Neural cell (in vitro differentiated cells): ENCODE measurements around the gene GALNT16. TPM values are rescaled to one million over a fixed set of nuclear protein-coding genes. Genes with fewer than 3 reads are reported as not detected.
A peak's percentile ranks its signal among the peaks of the same experiment; 100 is the strongest.

Experiments
- H2AFZ ChIP-seq: fragments of 200-600, 300-800 bp; sonication (generic), shearing (Covaris generic); 2 replicates; pipeline ENCODE4 v1.6.0; 2014; ENCODE audit warnings: low read depth, mild to moderate bottlenecking, antibody characterized with exemption, low read length, moderate library complexity
- H3F3A ChIP-seq: fragments of 200-600 bp; shearing (Covaris generic); 2 replicates; pipeline ENCODE4 v1.6.1; 2016; ENCODE audit warnings: mild to moderate bottlenecking, moderate library complexity, mixed read lengths, antibody characterized with exemption, low read length; ENCODE audit not compliant: insufficient read depth, poor library complexity, severe bottlenecking
- H3K27ac ChIP-seq: fragments of 200-600, 300-800 bp; sonication (generic), shearing (Covaris generic); 2 replicates; pipeline ENCODE4 v1.5.1; 2014; ENCODE audit warnings: mild to moderate bottlenecking, low read length, moderate library complexity
- H3K27me3 ChIP-seq: fragments of 300-800, 200-600 bp; sonication (generic), shearing (Covaris generic); 2 replicates; pipeline ENCODE4 v1.6.0; 2014; ENCODE audit warnings: mild to moderate bottlenecking, low read depth, low read length, moderate library complexity; ENCODE audit not compliant: insufficient read depth
- H3K36me3 ChIP-seq: fragments of 300-800, 200-600 bp; sonication (generic), shearing (Covaris generic); 2 replicates; pipeline ENCODE4 v1.5.1; 2014; ENCODE audit warnings: mild to moderate bottlenecking, antibody characterized with exemption, low read length, moderate library complexity; ENCODE audit not compliant: insufficient read depth
- H3K4me2 ChIP-seq: fragments of 300-800, 200-600 bp; sonication (generic), shearing (Covaris generic); 2 replicates; pipeline ENCODE4 v1.6.0; 2014; ENCODE audit warnings: mild to moderate bottlenecking, low read length
- H3K4me3 ChIP-seq: fragments of 300-800, 200-600 bp; sonication (generic), shearing (Covaris generic); 2 replicates; pipeline ENCODE4 v1.5.1; 2014; ENCODE audit warnings: mild to moderate bottlenecking, low read length, moderate library complexity
- H3K79me2 ChIP-seq: fragments of 200-600 bp; shearing (Covaris generic); replicated peaks from 2 replicates; pipeline ENCODE4 v1.6.0; 2014; ENCODE audit warnings: mild to moderate bottlenecking, low read length, moderate library complexity; ENCODE audit not compliant: insufficient read depth
- H3K9ac ChIP-seq: fragments of 300-800, 200-600 bp; sonication (generic), shearing (Covaris generic); 2 replicates; pipeline ENCODE4 v1.6.1; 2016; ENCODE audit warnings: mild to moderate bottlenecking, low read length, mixed read lengths
- H3K9me2 ChIP-seq: fragments of 200-600 bp; shearing (Covaris generic); 2 replicates; pipeline ENCODE4 v1.6.1; 2016; ENCODE audit warnings: mild to moderate bottlenecking, low read length, mixed read lengths; ENCODE audit not compliant: insufficient read depth
- H3K9me3 ChIP-seq: fragments of 200-600, 300-800 bp; sonication (generic), shearing (Covaris generic); 2 replicates; pipeline ENCODE4 v1.6.1; 2016; ENCODE audit warnings: mild to moderate bottlenecking, mixed run types, low read length, moderate library complexity, mixed read lengths
- H4K20me1 ChIP-seq: fragments of 200-600 bp; shearing (Covaris generic); 2 replicates; pipeline ENCODE4 v1.6.1; 2016; ENCODE audit warnings: mild to moderate bottlenecking, mixed run types; ENCODE audit not compliant: insufficient read depth
- EP300 ChIP-seq: fragments of 450-650 bp; conservative IDR thresholded peaks from 2 replicates; pipeline ENCODE4 v1.6.1; 2014; ENCODE audit warnings: antibody characterized with exemption, mild to moderate bottlenecking, moderate library complexity; ENCODE audit not compliant: poor library complexity, severe bottlenecking
- EZH2 ChIP-seq: fragments of 200-600, 300-800 bp; shearing (Covaris generic), sonication (generic); IDR thresholded peaks from 2 replicates; pipeline ENCODE4 v1.6.1; 2014; ENCODE audit warnings: antibody characterized with exemption, low read length, borderline replicate concordance, mild to moderate bottlenecking; ENCODE audit not compliant: insufficient read depth, poor library complexity, severe bottlenecking
- MXI1 ChIP-seq: fragments of 450-650 bp; conservative IDR thresholded peaks from 2 replicates; pipeline ENCODE4 v1.6.1; 2014; ENCODE audit warnings: antibody characterized with exemption, mild to moderate bottlenecking; ENCODE audit not compliant: poor library complexity, severe bottlenecking
- POLR2AphosphoS5 ChIP-seq: IDR thresholded peaks from 2 replicates; pipeline ENCODE4 v1.6.1; 2012
- RAD21 ChIP-seq: fragments of 450-650 bp; conservative IDR thresholded peaks from 2 replicates; pipeline ENCODE4 v1.6.1; 2014; ENCODE audit warnings: antibody characterized with exemption, mild to moderate bottlenecking, moderate library complexity
- SMC3 ChIP-seq: fragments of 450-650 bp; conservative IDR thresholded peaks from 2 replicates; pipeline ENCODE4 v1.6.1; 2014; ENCODE audit warnings: antibody characterized with exemption, mild to moderate bottlenecking, moderate library complexity; ENCODE audit not compliant: poor library complexity
- TAF1 ChIP-seq: IDR thresholded peaks from 2 replicates; pipeline ENCODE4 v1.6.1; 2012; ENCODE audit warnings: low read depth
- polyA plus RNA-seq: library from polyadenylated mRNA; depleted of rRNA; stranded (reverse); fragments of >200 nt; gene quantifications from 2 replicates; pipeline ENCODE4 v1.2.3, GENCODE V29; 2014
- TF ChIP-seq, protein P1 (sequence below): fragments of 450-650 bp; IDR thresholded peaks from 2 replicates; pipeline ENCODE4 v1.5.1; 2014; ENCODE audit warnings: antibody characterized with exemption, mild to moderate bottlenecking, moderate library complexity; ENCODE audit not compliant: poor library complexity, severe bottlenecking
- TF ChIP-seq, protein P2 (sequence below): IDR thresholded peaks from 2 replicates; pipeline ENCODE4 v1.6.1; 2012; ENCODE audit warnings: borderline replicate concordance

GALNT16 gene
- polyA plus RNA-seq, 1 donor from 2014 or later: 23.8 TPM

DNA sequence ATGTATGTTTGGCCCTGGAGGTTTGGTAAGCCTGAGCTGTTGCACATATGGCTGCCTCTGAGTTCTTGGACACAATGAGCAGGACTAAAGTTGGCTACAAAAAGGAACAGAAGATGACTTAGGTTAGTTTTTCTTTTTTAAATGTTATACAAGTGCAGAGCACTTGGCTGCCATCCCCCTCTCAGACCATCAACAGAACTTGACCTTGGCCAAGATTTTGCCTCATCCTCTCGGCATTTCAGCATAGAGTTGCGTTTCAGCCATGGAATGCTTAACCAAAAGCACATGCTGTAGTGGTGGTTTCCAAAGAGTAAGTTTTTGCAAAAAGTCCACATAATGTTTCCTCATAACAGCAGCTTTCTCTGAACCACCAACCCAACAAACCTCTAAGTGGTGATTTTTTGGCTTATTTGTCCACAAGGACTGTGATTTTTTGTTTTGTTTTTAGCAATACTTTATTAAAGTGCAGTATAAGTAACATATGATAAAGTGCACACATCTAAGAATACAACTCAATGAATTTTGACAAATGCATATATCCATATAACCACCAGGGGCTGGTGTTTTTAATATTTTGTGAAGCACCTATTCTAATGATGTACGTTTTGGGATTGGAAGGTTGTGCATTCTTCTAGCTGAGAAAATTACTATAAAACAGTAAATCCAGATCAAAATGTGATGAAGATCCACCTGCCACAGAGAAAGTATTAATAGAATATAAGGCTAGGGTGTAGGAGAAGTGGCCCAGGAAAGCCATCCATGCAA is 12.1 kb upstream of the GALNT16 start:
- no peaks in the 10 kb centered on the region for H3K9me2 ChIP-seq
- H3K36me3 ChIP-seq: no peaks in the 10 kb centered on the region
- no peak overlapping the region for H3K9ac ChIP-seq
- no peak overlapping the region for H3K4me3 ChIP-seq
- H3K4me2 ChIP-seq: no peak overlapping the region
- H3K27me3 ChIP-seq: no peaks in the 10 kb centered on the region
- H3F3A ChIP-seq: no peaks in the 10 kb centered on the region
- H3K27ac ChIP-seq: no peak overlapping the region
- H4K20me1 ChIP-seq: no peaks in the 10 kb centered on the region
- TF ChIP-seq, protein P1, sequence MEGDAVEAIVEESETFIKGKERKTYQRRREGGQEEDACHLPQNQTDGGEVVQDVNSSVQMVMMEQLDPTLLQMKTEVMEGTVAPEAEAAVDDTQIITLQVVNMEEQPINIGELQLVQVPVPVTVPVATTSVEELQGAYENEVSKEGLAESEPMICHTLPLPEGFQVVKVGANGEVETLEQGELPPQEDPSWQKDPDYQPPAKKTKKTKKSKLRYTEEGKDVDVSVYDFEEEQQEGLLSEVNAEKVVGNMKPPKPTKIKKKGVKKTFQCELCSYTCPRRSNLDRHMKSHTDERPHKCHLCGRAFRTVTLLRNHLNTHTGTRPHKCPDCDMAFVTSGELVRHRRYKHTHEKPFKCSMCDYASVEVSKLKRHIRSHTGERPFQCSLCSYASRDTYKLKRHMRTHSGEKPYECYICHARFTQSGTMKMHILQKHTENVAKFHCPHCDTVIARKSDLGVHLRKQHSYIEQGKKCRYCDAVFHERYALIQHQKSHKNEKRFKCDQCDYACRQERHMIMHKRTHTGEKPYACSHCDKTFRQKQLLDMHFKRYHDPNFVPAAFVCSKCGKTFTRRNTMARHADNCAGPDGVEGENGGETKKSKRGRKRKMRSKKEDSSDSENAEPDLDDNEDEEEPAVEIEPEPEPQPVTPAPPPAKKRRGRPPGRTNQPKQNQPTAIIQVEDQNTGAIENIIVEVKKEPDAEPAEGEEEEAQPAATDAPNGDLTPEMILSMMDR: peak; percentile 33
- TF ChIP-seq, protein P2, sequence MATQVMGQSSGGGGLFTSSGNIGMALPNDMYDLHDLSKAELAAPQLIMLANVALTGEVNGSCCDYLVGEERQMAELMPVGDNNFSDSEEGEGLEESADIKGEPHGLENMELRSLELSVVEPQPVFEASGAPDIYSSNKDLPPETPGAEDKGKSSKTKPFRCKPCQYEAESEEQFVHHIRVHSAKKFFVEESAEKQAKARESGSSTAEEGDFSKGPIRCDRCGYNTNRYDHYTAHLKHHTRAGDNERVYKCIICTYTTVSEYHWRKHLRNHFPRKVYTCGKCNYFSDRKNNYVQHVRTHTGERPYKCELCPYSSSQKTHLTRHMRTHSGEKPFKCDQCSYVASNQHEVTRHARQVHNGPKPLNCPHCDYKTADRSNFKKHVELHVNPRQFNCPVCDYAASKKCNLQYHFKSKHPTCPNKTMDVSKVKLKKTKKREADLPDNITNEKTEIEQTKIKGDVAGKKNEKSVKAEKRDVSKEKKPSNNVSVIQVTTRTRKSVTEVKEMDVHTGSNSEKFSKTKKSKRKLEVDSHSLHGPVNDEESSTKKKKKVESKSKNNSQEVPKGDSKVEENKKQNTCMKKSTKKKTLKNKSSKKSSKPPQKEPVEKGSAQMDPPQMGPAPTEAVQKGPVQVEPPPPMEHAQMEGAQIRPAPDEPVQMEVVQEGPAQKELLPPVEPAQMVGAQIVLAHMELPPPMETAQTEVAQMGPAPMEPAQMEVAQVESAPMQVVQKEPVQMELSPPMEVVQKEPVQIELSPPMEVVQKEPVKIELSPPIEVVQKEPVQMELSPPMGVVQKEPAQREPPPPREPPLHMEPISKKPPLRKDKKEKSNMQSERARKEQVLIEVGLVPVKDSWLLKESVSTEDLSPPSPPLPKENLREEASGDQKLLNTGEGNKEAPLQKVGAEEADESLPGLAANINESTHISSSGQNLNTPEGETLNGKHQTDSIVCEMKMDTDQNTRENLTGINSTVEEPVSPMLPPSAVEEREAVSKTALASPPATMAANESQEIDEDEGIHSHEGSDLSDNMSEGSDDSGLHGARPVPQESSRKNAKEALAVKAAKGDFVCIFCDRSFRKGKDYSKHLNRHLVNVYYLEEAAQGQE: no peak
- no peak overlapping the region for H2AFZ ChIP-seq
- H3K9me3 ChIP-seq: no peaks in the 10 kb centered on the region
- H3K79me2 ChIP-seq: no peaks in the 10 kb centered on the region

DNA sequence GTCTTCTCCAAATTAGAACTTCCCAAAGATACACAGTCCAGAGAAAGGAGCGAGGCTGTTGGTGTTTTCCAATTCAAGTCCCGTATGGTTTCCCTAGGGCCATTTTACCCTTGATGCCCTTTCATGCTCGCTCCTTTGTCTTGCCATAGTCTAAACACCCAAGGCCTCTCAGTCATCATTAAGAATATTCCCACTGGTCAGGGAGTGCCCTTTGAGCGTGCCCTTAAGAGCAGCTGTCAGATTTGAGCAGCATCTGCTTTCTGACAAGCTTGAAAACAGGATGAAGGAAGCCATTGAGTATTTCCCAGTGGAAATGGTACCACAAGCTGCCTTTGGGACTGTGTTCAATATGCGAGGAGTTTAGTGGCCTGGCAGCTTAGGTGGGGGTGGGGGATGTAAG is 10.4 kb upstream of the GALNT16 start:
- no peak for TF ChIP-seq EP300
- no peak for TF ChIP-seq SMC3
- TF ChIP-seq, protein P2: no peak
- TF ChIP-seq RAD21: no peak
- no peak for TF ChIP-seq POLR2AphosphoS5
- no peak for TF ChIP-seq EZH2
- TF ChIP-seq MXI1: no peak
- TF ChIP-seq, protein P1: no peak
- TF ChIP-seq TAF1: no peak
- no peaks in the 10 kb centered on the region for H3F3A ChIP-seq
- H3K9me2 ChIP-seq: no peaks in the 10 kb centered on the region
- no peak overlapping the region for H3K27ac ChIP-seq
- H3K4me2 ChIP-seq: no peak overlapping the region
- H3K4me3 ChIP-seq: no peak overlapping the region
- no peak overlapping the region for H2AFZ ChIP-seq
- no peak overlapping the region for H3K9ac ChIP-seq
- H3K79me2 ChIP-seq: no peaks in the 10 kb centered on the region
- H3K9me3 ChIP-seq: no peaks in the 10 kb centered on the region
- no peaks in the 10 kb centered on the region for H3K27me3 ChIP-seq
- no peaks in the 10 kb centered on the region for H4K20me1 ChIP-seq
- H3K36me3 ChIP-seq: no peaks in the 10 kb centered on the region
